NCI-H2107 (cell line): ENCODE measurements around the gene CFAP77.

Source experiments
- DNase-seq: peaks from one replicate; lab custom pipeline; 2025; lab: John Stamatoyannopoulos, UW

CFAP77 gene

GRCh38 chr9:132451276-132451675 lies 41.3 kb downstream of the CFAP77 start:
- DNase-seq = no peak

DNA sequence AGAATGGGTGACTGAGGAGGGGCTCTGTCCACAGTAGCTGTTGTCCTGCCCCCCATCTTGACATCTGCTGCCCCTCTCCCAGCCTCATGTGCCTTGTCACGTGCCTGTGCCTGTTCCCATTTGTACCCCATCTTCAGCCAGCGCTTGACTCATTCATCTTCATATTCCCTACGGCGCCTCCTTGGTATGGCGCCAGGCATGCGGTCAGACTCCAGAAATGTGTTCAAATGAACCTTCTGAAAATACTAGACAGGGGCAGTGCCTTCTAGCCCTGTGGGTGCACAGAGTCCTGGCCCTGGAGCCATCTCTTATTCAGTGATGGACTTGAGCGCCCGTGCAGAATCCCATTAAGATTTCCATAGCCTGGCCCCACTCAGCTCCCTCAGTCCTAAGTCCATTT lies 46.2 kb downstream of the CFAP77 start:
- no peak for DNase-seq

GRCh38 chr9:132457504-132458236 lies 47.7 kb downstream of the CFAP77 start:
- DNase-seq = no peak

- DNase-seq = no peak
These were observed 48.4 kb downstream of the CFAP77 start for GRCh38 chr9:132458432-132458831.

- DNase-seq = no peak
These were observed 49.6 kb downstream of the CFAP77 start for GRCh38 chr9:132459661-132460060.

GRCh38 chr9:132460240-132460639 lies 50.2 kb downstream of the CFAP77 start:
- DNase-seq = no peak

DNA sequence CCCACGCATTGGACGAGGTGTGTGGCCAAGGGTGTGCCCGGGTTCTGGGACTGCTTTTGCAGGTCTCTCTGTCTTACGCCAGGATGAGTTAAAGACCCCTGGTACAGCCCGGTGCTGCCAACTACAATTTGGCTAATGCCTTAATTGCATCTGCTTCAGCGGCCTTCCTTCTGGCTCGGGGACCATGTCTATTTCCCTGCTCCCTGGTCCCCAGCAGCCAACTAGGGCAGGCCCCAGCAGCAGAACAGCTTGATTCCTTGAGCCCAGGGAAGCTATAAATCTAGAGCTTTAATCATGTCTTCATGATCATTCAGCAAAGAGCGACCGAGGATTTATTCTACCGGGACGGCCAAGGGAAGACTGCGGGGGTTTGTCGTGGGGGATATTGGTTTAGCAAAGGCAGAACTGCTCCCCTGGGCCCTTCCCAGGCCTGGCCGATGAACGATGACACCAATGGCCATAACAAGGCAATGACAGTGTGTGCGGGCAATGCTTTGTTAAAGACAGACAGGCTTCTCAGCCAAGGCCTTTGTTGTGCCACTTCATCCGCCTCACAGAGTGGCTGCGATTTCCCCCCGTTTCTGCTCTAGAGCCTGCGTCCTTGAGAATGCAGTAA lies 51.4 kb downstream of the CFAP77 start:
- no peak for DNase-seq

GRCh38 chr9:132461971-132462370 lies 52.0 kb downstream of the CFAP77 start:
- no peak for DNase-seq

DNA sequence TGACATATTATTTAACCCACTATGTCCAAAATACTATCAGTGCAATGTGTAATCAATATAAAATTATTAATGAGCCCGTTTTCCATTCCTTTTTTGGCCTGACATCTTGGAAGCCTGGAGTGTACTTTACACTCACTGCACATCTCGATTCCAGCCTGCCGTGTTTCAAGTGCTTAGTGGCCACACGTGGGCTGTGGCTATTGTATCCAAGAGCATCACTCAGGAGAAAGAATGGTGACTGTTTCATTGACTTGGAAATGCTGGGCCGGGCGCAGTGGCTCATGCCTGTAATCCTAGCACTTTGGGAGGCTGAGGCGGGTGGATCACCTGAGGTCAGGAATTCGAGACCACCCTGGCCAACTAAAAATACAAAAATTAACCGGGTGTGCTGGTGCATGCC lies 54.5 kb downstream of the CFAP77 start:
- no peak for DNase-seq

DNA sequence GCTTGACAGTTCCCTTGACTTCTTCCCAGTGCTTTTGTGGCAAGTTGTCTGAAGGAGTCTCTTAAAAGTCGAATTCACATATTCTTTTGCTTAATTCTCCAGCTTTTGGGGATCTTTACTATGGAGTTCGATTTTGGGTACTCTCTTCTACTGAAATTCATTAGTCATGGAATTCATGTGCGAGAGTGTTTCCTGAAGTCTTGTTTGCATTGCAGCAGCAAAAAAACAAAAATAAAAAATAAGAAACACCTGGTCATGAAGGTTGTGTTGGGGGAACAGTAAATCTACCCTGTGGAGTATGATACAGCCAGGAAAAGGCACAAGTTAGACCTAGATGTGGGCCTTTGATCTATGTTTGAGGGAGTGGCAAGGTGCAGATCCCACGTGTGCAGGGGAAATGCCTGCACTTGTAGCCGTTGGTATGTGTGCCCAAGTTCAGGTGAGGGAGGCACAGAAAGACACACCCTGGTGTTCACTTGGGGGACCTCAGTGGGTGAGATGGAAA lies 55.2 kb downstream of the CFAP77 start:
- no peak for DNase-seq

DNA sequence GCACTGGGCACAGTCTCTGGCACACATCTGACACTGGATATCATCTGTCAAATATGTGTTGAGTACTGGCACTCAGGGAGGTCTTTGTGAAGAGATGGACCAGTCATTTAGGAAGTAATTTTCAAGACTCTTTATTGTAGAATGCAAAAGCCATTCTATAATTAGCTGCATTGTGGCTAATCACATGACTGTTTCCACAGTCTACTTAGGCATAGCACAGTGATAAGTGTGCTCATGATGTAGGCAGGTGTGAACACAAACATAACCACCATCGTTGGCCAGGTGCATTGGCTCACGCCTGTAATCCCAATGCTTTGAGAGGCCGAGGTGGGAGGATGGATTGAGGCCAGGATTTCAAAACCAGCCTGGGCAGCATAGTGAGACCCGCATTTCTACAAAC lies 62.2 kb downstream of the CFAP77 start:
- peak; percentile 72 for DNase-seq

DNA sequence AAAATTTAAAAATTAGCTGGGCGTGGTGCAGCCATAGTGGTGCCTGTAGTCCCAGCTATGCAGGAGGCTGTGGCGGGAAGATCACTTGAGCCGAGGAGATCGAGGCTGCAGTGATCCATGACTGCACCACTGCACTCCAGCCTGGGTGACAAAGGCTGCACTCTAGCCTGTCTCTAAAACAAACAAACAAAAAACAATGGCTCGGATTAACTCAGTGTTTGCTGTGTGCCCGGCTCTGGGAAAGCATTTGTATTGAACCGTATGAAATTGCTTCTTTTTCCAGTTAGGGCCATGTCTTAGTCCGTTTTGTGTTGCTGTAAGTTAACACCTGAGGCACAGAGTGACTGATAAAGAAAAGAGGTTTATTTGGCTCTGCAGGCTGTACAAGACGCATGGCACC lies 62.6 kb downstream of the CFAP77 start:
- no peak for DNase-seq

- DNase-seq = no peak
These were observed 64.2 kb downstream of the CFAP77 start for GRCh38 chr9:132474253-132474652.

GRCh38 chr9:132478353-132479050 lies 68.5 kb downstream of the CFAP77 start:
- no peak for DNase-seq

DNA sequence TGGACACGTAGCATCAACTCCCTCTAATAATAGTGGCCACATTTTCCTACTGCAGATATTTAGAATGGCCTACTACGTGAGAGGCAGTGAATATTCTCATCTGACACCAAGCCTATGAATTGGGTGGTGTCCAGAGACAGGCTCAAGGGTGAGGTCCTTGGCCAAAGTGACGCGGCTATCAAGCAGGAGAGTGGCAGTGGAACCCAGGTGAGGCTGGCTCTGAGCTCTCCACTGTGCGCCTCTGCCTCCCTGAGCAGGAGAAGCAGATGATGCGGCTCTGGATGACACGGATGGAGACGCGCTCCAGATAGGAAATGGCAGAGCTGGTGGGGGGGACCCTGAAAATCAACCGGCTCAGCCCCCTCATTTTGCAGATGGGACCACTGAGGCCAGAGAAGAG lies 69.7 kb downstream of the CFAP77 start:
- DNase-seq = no peak

GRCh38 chr9:132481053-132481849 lies 71.2 kb downstream of the CFAP77 start:
- no peak for DNase-seq

DNA sequence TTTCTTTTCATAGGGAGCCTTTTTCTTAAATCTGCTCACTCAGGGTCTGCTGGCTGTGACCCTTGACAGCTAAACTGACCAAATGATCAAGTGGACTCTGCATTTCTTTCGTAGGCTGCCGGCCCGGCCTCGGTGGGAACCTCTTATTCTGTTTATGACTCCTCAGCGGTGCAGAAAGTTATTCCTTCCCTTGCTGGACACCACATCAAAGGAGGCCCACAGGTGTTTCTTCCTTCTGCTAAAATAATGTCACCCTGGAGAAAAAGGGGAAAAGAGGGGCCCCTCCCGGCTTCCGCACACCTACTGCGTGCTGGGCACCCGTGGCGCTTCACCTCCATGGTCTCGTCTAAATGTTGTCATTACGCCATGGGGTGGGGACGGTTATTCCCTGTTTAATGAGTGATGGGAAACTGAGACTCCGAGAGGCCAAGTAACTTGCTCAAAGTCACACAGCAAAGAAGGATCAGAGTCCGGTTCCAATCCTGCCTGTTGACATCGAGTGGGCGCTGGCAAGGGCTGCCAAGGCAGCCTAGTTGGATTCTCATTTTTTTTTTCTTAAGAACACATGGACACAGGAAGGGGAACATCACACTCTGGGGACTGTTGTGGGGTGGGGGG lies 72.3 kb downstream of the CFAP77 start:
- DNase-seq = no peak

GRCh38 chr9:132485393-132485792 lies 75.4 kb downstream of the CFAP77 start:
- DNase-seq = peak; percentile 24

GRCh38 chr9:132486706-132487350 lies 76.8 kb downstream of the CFAP77 start:
- DNase-seq = no peak

GRCh38 chr9:132487351-132487791 lies 77.4 kb downstream of the CFAP77 start:
- DNase-seq = no peak

- no peak for DNase-seq
These were observed 78.0 kb downstream of the CFAP77 start for GRCh38 chr9:132487980-132488535.
